Neural progenitor cell (in vitro differentiated cells): ENCODE measurements around the gene RAB1B. TPM values are rescaled to one million over a fixed set of nuclear protein-coding genes. Genes with fewer than 3 reads are reported as not detected.

Source experiments
- DNase-seq: peaks from one replicate; pipeline ENCODE4 v3.0.0-alpha.2; 2016; ENCODE audit warnings: low spot score
- H2AFZ ChIP-seq: fragments of 200-600 bp; sonication (generic); replicated peaks from 2 replicates; pipeline ENCODE4 v1.6.1; 2016; ENCODE audit warnings: antibody characterized with exemption
- H3F3A ChIP-seq: fragments of 200-600 bp; sonication (generic); 2 replicates; pipeline ENCODE4 v1.6.1; 2016; ENCODE audit warnings: antibody characterized with exemption, low read depth
- H3K27ac ChIP-seq: fragments of 200-600 bp; sonication (generic); 2 replicates; pipeline ENCODE4 v1.5.1; 2016; ENCODE audit warnings: mild to moderate bottlenecking
- H3K27me3 ChIP-seq: fragments of 200-600 bp; sonication (generic); 2 replicates; pipeline ENCODE4 v1.6.1; 2016; ENCODE audit warnings: mild to moderate bottlenecking, moderate library complexity
- H3K36me3 ChIP-seq: fragments of 200-600 bp; sonication (generic); 2 replicates; pipeline ENCODE4 v1.5.1; 2016
- H3K4me1 ChIP-seq: fragments of 200-600 bp; sonication (generic); 2 replicates; pipeline ENCODE4 v1.6.1; 2016; ENCODE audit warnings: mixed run types
- H3K4me2 ChIP-seq: fragments of 200-600 bp; sonication (generic); 2 replicates; pipeline ENCODE4 v1.6.1; 2016
- H3K4me3 ChIP-seq: fragments of 200-600 bp; sonication (generic); 2 replicates; pipeline ENCODE4 v1.5.1; 2016
- H3K79me2 ChIP-seq: fragments of 200-600 bp; sonication (generic); 2 replicates; pipeline ENCODE4 v1.6.1; 2016; ENCODE audit warnings: low read depth
- H3K9ac ChIP-seq: fragments of 200-600 bp; sonication (generic); 2 replicates; pipeline ENCODE4 v1.6.1; 2016
- H3K9me3 ChIP-seq: fragments of 200-600 bp; sonication (generic); 2 replicates; pipeline ENCODE4 v1.5.1; 2016; ENCODE audit warnings: low read depth
- H4K20me1 ChIP-seq: fragments of 200-600 bp; sonication (generic); 2 replicates; pipeline ENCODE4 v1.6.1; 2016; ENCODE audit warnings: low read depth
- H3K27ac Mint-ChIP-seq: 3 replicates; pipeline ENCODE4 v1.8.0; 2021; ENCODE audit warnings: mixed read lengths
- H3K27me3 Mint-ChIP-seq: 2 replicates; pipeline ENCODE4 v1.8.0; 2022; ENCODE audit warnings: low read depth, mild to moderate bottlenecking, inconsistent platforms, moderate library complexity, mixed read lengths; ENCODE audit not compliant: insufficient read depth
- H3K36me3 Mint-ChIP-seq: 3 replicates; pipeline ENCODE4 v1.8.0; 2021; ENCODE audit warnings: mixed read lengths
- H3K4me1 Mint-ChIP-seq: 3 replicates; pipeline ENCODE4 v1.8.0; 2021; ENCODE audit warnings: mixed read lengths
- H3K4me3 Mint-ChIP-seq: 3 replicates; pipeline ENCODE4 v1.8.0; 2021; ENCODE audit warnings: mild to moderate bottlenecking, moderate library complexity, mixed read lengths
- H3K9me3 Mint-ChIP-seq: 3 replicates; pipeline ENCODE4 v1.8.0; 2020; ENCODE audit warnings: mixed read lengths
- EZH2 ChIP-seq: fragments of 200-600 bp; sonication (generic); IDR thresholded peaks from 2 replicates; pipeline ENCODE4 v1.6.1; 2017; ENCODE audit warnings: antibody characterized with exemption, mild to moderate bottlenecking, moderate library complexity
- EZH2phosphoT487 ChIP-seq: fragments of 200-600 bp; sonication (generic); IDR thresholded peaks from 2 replicates; pipeline ENCODE4 v1.6.1; 2017; ENCODE audit warnings: antibody characterized with exemption
- total RNA-seq: library from RNA; depleted of rRNA; stranded (reverse); fragments of >200 nt; gene quantifications from 2 replicates; pipeline ENCODE4 v1.2.3, GENCODE V29; 2015; ENCODE audit warnings: low replicate concordance
- TF ChIP-seq, protein P1 (sequence below): fragments of 200-600 bp; sonication (generic); IDR thresholded peaks from 2 replicates; pipeline ENCODE4 v1.5.1; 2017; ENCODE audit warnings: antibody characterized with exemption, mild to moderate bottlenecking

RAB1B gene
- total RNA-seq, 1 donor from 2014 or later = 54.0 TPM

DNA sequence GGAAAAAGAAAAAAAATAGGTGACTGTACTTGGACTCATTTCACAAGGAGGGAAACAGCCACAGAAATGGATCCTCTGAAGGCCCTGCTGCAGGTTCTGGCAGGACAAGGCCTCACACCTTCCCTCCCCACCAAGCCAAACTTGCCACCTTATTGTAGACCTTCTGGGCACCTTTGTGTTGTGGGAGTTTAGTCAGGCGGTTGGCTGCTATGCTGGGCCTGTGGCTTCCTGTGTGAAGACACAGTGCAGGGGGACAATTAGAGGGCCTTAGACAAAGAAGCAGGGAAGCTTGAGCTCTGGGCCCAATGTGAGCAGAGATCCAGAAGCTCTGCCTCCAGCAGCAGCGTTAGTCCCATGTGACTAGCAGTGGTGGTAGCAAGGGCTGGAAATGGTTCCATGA lies 4.2 kb downstream of the RAB1B start:
- H3K9me3 ChIP-seq = no peaks in the 10 kb centered on the region
- Mint-ChIP-seq H3K36me3 (peaks cover 18% of the 10 kb centered on the region), H3K4me3 (no peak overlapping the region), H3K27me3 (peaks cover 14% of the 10 kb centered on the region), H3K27ac (no peak overlapping the region), H3K4me1 (peaks cover 17% of the 10 kb centered on the region), H3K9me3 (no peaks in the 10 kb centered on the region)
- TF ChIP-seq EZH2phosphoT487 = no peak
- no peak for TF ChIP-seq EZH2
- TF ChIP-seq, protein P1, sequence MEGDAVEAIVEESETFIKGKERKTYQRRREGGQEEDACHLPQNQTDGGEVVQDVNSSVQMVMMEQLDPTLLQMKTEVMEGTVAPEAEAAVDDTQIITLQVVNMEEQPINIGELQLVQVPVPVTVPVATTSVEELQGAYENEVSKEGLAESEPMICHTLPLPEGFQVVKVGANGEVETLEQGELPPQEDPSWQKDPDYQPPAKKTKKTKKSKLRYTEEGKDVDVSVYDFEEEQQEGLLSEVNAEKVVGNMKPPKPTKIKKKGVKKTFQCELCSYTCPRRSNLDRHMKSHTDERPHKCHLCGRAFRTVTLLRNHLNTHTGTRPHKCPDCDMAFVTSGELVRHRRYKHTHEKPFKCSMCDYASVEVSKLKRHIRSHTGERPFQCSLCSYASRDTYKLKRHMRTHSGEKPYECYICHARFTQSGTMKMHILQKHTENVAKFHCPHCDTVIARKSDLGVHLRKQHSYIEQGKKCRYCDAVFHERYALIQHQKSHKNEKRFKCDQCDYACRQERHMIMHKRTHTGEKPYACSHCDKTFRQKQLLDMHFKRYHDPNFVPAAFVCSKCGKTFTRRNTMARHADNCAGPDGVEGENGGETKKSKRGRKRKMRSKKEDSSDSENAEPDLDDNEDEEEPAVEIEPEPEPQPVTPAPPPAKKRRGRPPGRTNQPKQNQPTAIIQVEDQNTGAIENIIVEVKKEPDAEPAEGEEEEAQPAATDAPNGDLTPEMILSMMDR = no peak
- peaks cover 7% of the 10 kb centered on the region for H3K27me3 ChIP-seq
- peaks cover 26% of the 10 kb centered on the region for H3F3A ChIP-seq
- no peak overlapping the region for H3K4me3 ChIP-seq
- H4K20me1 ChIP-seq = peaks cover 26% of the 10 kb centered on the region
- no peak overlapping the region for H3K4me2 ChIP-seq
- peaks cover 6% of the 10 kb centered on the region for H3K4me1 ChIP-seq
- H3K36me3 ChIP-seq = no peaks in the 10 kb centered on the region
- no peak for DNase-seq
- H3K9ac ChIP-seq = no peak overlapping the region
- peaks cover 25% of the 10 kb centered on the region for H3K79me2 ChIP-seq
- H3K27ac ChIP-seq = no peak overlapping the region
- H2AFZ ChIP-seq = no peak overlapping the region

DNA sequence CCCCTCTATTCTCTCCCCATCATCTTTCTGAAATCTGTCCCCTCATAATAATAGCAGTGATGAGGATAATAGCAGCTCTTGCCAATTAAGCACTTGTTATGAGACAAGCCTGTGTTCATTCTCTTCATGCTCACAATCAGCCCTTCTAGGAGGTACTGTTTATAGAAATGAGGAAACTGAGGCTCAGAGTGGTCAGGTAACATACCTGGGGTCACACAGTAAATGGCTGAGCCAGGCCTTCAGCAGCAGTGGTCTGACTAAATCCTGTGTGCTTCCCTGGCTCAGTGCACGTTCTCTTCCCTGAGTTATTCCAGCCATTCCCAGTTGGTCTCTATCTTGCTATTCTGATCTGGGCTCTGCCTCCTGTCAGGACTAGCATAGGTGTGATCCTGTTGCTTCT lies 5.8 kb downstream of the RAB1B start:
- Histone ChIP-seq H3K36me3 (no peaks in the 10 kb centered on the region), H3K27ac (no peak overlapping the region), H3K79me2 (peaks cover 20% of the 10 kb centered on the region), H3K4me3 (no peak overlapping the region), H3K9me3 (no peaks in the 10 kb centered on the region), H3K4me2 (no peak overlapping the region), H3K27me3 (peaks cover 17% of the 10 kb centered on the region), H4K20me1 (peaks cover 33% of the 10 kb centered on the region), H2AFZ (no peak overlapping the region), H3K4me1 (peaks cover 10% of the 10 kb centered on the region), H3F3A (peaks cover 16% of the 10 kb centered on the region), H3K9ac (no peak overlapping the region)
- TF ChIP-seq EZH2phosphoT487 = no peak
- TF ChIP-seq EZH2 = no peak
- TF ChIP-seq, protein P1 = no peak
- Mint-ChIP-seq H3K27ac (no peak overlapping the region), H3K4me1 (peaks cover 22% of the 10 kb centered on the region), H3K4me3 (peak overlapping the region; percentile 0), H3K9me3 (no peaks in the 10 kb centered on the region), H3K36me3 (peaks cover 18% of the 10 kb centered on the region), H3K27me3 (peaks cover 5% of the 10 kb centered on the region)
- DNase-seq = no peak

DNA sequence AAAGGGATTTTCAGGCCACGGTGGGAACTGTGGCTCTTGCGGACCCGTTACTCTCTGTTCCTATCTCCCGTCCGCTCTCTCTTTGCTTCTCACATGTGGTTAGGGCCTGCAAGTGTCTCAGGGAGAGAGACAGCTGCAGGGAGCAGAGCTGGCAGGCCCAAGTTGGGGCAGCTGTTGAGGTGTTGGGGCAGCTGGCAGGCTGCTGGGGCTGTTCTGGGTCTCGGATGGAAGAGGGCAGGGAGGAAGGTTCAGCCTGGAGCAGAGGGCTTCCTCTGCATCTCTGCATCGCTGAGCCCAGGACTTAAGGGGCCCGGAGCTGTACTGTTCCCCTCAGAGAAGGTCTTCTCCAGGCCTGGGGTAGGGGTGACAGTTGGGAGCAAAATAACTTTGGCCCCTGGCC lies 7.0 kb downstream of the RAB1B start:
- Mint-ChIP-seq H3K4me1 (peaks cover 25% of the 10 kb centered on the region), H3K27ac (no peak overlapping the region), H3K9me3 (no peaks in the 10 kb centered on the region), H3K27me3 (peaks cover 3% of the 10 kb centered on the region), H3K36me3 (peaks cover 18% of the 10 kb centered on the region), H3K4me3 (peak overlapping the region; percentile 60)
- peaks cover 10% of the 10 kb centered on the region for H3F3A ChIP-seq
- peaks cover 17% of the 10 kb centered on the region for H3K27me3 ChIP-seq
- DNase-seq = no peak
- peaks cover 9% of the 10 kb centered on the region for H3K4me1 ChIP-seq
- H2AFZ ChIP-seq = no peak overlapping the region
- H3K79me2 ChIP-seq = peaks cover 8% of the 10 kb centered on the region
- H3K4me2 ChIP-seq = no peak overlapping the region
- H4K20me1 ChIP-seq = peaks cover 33% of the 10 kb centered on the region
- H3K4me3 ChIP-seq = no peak overlapping the region
- H3K36me3 ChIP-seq = no peaks in the 10 kb centered on the region
- H3K27ac ChIP-seq = no peak overlapping the region
- TF ChIP-seq EZH2 (no peak), EZH2phosphoT487 (no peak)
- TF ChIP-seq, protein P1 = no peak
- H3K9ac ChIP-seq = no peak overlapping the region
- no peaks in the 10 kb centered on the region for H3K9me3 ChIP-seq
